Measurements from ENCODE around the gene STXBP6.
"Not testable (repeated sequence)": the region's sequence is repeated elsewhere in the genome, so short reads cannot be mapped to it uniquely, and the experiment has no call there.

Gene STXBP6

DNA sequence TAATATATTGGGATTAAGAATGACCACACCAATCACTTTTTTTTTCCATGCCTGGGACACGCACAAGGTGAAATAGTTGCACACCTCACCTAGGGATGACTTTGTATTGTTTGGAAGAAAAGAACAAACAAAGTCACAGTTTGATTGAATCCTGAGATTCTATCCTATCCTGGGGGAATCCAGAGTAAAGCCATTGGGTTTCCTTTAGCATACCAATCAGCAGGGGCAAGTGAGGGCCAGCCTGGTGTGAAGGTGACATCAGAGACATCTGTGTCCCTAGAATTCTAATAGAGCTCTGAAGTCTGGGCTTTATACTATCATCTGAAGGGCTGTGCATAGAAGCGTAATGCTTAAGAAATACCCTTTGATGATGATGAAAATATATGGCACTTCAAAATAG is 199.9 kb downstream of the STXBP6 start:
- DNase-seq, result no peak

DNA sequence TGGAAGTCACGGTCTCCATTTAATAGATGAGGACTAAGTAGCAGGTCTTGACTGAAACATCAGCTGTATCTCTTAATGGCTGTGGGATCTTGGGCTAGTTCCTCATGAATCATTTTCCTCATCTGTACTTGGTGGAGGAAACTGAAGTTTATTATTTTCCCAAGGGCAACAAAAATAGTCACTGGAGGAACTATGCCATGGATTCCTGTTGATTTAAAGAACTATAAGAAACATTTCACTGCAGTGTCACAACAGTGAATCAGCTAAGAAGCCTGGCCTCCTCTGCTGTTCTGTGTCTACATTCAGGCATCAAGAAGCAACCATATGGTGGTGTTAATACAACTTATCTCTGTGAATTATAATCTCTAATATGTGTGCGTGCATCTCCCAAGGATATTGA is 200.5 kb downstream of the STXBP6 start:
- no peak for DNase-seq

DNA sequence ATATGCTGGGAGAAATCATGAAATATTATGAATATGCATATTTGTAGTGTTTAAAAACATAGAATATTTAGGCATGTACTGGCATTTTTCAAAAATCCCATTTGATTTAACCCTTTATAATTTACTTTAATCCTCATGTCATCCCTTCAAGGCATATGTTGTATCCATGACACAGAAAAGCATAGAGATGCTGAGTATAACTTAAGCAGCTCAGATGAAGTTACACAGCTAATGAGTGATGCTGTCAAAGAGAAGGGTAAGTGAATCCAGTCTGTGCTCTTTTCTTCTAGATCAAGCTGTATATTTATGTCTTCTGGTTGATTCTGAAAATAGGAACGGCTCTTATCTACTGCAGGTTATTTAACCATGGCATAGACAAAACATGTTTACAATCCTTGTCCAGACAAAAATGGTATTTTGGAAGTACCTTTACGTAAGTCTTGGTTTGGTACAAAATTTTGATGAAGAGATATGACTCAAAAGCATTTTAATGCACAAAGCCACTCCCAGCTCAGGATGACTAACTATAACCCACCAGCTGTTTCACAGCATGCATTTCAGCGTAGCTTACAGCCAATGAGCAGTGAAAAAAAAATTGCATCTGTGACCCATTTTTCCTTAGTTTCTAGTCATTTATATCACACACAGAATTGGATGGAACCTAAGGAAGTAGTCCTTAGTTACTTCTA is 201.7 kb downstream of the STXBP6 start:
- no peak for DNase-seq

DNA sequence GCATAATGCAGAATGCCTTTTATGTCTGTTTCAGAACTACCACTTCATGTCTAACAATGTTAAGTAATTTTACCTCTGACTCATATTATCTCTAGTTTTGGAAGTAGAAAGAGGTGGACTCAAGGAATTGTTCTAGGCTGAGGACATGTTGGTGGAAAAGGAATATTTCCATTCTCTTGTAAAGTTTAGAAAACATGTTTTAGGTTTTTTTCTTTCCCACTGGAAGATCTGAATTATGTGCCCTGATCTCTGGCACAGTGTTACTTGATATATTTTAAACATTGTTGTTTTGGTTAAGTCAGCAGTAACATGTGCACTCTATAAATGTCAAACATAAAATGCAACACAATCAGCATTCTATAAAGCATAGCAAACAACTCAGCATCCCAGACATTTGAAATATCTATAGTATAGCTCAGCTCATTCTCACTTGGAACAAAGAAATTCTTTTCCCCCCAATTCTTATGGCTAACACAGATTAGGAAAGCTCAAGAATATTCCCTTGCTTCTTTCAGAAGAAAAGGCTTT is 202.3 kb downstream of the STXBP6 start:
- no peak for DNase-seq

DNA sequence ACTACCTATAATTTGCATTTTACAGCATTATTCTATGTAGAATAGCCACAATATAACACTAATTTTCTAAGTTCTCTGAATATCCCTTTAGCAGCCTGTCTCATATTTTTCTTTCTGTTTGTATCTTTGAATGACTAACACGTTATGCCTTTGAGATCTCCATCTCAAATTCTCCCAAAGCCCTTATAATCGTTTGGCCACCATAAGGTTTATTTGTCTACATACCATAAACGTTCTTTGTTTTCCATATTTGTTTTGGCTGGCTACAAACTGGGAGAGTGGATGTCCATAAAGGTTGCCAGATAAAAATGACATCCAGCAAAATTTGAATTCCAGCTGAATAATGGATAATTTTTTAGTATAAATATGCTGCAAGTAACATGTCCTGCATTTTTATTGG is 203.7 kb downstream of the STXBP6 start:
- DNase-seq, result no peak

DNA sequence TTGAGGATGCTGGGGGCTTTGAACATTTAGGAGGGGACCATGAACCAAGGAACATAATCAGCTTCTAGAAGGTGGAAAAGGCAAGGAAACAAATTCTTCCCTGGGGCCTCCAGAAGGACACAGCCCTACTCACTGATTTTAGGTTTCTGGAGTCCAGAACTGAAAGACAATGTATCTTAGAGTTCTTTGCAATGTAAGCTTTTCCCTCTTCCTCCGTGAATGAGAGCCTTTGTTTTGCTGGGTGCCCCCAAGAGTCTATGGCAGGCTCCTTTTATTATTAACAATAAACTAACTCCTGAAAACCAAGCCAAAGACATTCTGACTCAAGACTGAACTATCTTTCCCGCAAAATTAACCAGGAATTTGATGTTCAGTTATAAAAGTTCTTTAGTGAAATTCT is 204.1 kb downstream of the STXBP6 start:
- no peak for DNase-seq

DNA sequence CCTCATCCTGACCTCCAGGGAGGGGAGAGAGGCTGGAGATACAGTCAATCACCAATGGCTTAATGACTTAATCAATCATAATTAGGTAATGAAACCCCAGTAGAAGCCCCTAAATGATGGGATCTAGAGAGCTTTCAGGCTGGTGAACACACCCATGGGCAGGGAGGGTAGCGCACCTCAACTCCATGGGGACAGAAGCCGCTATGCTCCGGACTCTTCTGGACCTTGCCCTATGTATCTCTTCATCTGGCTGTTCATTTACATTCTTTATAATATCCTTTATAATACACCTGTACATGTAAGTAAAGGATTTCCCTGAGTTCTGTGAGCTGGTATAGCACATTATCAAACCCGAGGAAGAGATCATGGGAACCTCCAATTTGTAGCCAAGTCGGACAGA is 205.9 kb downstream of the STXBP6 start:
- no peak for DNase-seq

DNA sequence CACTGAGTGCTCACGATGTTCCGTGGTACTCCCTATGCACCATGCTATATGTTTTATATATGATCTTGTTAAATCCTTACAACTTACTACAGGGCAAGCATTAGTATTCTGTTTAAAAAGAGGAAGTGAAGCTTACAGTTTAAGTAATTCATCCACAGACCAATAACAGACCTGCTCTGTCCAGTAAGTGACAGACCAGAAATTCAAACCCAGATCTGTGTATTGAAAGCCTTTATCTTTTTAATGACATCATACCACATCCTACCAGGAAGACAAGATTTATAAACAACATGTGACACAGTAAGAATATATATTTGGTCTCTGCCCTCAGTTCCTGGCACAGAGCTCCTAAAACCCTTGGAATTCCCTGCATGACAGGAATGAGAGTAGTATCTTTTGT is 206.5 kb downstream of the STXBP6 start:
- DNase-seq, result peak; percentile 19

DNA sequence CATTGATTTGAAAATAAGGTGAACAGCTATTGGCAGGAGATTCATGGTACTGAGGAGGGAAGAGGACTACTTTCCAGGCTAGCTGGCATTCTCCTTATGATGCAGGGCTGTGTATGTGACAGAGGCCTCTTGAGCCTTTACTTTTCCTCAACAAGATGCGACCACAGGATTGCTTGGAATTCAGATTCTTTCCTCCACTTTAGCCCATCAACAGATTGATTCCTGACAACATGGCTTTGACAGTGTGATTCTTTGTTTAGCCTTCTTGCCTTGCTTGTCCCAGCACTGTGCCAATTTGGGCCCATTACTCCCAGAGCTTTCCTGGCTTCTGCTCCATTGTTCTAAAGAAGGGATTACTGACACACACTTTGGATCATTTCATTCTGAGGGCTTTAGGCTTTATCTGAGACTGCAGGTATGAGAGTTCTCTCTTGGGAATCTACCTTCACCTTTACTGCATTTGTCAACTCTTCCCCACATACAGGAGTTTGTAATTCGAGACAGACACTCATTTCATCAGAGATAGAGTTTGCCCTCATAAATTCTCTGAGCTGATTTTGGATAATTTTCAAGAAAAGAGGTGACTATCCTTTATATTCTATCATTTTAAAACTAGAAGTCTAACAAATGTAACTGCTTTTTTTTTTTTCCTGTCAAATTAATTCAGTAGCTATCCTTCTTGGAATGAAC is 209.6 kb downstream of the STXBP6 start:
- no peak for DNase-seq

DNA sequence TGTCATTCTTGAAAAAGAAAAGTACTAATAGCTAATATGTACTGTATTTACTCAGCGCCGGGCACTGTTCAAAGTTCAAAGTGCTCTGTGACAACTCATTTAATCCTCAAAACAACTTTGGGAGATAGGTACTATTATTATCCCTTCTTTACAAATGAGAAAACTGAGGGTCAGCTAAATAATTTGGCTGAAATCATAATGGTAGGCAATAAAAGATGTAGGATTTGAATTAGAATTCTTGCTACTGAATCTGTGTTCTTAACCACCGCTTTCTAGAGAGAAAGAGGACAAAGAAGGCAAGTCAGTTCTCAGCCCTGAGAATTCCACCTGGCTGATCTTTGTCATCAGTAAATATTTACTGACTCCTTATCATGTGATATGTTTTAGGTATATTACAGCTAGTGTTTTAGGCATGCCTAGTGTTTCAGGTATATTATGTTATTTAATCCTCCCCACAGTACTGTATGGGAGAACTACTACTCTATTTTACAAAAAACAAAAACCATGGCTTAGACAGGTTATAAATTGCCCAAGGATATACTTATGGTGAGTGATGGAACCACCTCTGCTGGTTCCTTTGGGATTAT is 210.2 kb downstream of the STXBP6 start:
- DNase-seq, result no peak

DNA sequence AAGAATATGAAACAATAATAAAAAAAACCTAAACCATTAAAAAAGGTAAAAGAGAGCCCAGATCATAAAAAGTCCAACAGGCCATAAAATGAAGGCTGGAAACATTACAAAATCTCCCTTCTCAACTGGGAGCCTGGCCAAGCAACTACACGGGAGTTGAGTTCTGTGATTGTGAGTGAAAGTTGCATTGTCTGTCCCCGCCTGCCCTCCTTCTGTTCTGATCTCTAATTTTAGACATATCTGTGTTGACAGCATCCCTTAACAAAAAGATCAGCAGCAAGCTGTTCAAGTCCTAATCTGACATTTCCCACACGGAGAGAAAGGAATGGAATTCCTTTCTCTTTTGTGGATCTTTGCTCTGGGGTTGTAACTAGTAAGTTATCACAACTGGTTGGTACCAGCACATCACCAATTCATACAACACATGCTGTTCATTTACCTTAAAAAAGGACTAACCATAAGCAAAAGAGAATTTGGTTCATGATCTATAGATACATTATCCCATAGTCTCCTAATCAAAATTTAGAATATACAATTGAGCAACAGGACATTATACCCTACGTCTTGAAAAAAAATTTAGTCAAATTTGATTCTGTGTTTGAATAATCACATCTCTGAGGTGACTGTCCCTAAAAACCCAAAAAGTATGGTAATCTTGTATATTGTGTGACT is 210.9 kb downstream of the STXBP6 start:
- DNase-seq, result no peak

DNA sequence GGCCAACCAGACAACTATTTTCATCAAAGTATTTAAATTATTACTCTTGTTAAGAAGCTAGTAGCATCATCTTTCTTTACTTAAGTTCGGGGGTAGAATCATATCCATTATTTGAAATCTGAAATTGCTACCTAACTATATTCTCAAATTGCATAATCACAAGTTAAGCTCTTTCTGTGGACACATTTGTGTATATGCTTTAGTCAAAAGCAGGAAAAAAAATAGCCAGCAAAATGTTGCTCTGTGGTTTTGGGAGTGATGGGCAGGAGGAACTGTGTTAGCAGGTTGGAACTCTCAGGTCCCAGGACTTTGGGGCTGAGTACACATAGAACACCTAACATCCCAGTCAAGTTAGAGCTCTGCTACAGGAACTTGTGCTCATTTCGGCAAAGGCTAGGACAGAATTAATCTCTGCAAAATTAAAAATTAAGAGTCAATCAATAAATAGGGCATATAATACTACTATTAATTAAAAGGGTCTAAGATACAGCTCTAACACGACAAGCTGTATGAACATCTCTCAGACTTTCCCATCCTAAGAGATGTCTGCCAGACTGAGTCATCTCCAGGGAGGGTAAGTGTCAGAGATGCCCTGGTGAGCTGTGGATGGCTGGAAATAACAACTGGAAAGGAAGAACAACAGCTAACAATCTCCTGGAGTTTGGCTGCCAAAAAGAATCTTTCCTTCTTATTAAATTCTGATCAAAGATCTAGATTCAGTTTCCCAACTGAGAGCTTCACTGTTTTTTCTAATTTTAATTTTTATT is 212.5 kb downstream of the STXBP6 start:
- DNase-seq, result no peak

DNA sequence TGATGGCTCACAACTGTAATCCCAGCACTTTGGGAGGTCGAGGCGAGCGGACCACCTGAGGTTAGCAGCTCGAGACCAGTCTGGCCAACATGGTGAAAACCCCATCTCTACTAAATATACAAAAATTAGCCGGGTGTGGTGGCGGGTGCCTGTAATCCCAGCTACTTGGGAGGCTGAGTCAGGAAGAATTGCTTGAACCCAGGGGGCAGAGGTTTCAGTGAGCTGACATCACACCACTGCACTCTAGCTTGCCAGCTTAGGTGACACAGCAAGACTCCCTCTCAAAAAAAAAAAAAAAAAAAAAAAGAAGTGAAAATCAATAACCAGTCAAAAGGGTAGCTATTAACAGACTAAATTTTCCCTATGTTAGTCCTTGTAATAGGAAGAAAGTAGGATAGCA is 213.6 kb downstream of the STXBP6 start:
- DNase-seq, result not testable (repeated sequence)

DNA sequence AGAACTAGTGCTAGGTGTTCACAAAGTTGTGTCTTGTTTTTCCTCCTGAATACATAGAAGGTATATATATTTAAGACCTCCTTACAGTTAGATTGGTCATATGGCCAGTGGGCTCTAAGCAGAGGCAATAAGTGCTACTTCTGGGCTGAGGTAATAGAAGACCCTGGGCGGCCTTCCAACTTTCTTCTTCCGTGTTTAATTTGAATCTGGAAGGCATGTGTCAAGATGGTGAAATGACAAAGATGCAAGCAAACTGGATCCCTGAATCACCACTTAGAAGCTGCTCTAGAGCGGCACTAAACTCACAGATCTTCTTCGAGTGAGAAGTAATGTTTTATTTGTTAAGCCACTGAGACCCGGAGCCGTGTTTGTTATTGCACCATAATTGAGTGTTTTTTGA is 215.0 kb downstream of the STXBP6 start:
- DNase-seq, result no peak

DNA sequence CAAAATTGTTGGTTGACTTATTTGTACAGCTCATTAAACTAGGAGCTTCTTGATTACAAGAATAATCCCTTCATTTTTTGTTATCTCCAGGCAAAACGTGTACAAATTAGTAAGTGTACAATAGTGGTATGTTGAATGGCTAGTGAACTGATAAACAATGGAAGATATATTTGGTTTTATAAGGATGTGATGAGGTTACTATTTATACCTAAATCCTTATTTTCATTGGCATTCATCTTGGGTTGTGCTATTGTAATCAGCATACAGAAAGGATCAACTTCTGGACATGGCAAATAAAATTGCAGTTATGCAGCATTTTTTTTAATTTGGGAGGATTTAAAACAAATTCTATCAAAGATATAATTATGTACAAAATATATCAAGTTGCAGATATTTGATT is 216.6 kb downstream of the STXBP6 start:
- no peak for DNase-seq

DNA sequence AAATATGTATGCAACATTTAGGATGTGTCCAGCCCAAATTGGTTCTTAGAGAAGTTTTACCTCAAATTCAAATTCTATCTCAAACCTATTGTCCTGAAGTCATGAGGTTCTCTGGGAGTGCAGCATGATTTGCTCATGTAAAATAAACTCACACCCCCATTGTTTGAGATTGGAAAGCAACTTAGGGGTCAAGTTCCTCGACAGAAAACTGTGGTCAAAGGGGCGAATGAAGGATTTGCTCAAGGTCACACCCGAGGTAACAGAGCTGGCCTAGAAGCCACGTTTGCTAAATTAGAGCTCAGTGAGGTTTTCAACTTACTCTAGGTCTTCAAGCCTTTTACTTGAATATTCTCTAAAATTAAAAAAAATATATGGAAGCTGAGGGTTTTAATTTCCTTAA is 218.3 kb downstream of the STXBP6 start:
- DNase-seq, result no peak

DNA sequence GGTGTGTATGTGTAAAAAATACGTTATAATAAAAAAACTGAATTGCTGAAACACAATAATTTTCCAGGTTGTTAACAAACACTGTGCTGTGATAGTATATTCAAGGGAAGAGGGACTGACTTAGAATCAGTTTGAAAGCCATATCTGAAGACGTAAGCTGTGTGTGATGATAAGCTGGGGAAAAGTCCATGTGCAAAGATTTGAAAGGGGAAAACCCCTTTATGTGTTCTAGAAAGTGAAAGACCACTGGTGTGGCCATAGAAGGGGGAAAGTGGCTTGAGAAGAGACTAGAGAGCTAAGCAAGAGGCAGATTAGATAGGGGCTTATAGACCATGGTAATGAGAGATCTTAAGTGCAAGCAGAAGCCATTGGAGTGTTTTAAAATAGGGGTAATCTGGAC is 220.1 kb downstream of the STXBP6 start:
- no peak for DNase-seq

DNA sequence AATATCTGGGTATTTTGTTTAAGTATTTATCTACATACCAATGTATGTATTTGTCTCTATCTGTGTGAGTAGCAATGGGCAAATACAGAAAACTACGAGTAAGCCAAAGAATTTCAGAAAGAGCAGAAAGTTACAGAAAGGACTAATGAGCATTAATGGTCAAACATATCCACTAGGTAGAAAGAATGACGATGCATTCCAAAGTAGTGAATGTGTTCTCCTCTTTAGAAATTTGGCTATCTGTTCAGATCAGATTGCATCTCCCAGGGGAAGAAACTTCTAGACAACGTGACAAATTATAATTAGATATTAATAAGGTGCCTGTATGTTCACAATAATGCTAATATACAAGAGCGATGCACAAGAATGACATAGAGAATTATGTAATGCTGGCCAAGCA is 221.5 kb downstream of the STXBP6 start:
- no peak for DNase-seq

DNA sequence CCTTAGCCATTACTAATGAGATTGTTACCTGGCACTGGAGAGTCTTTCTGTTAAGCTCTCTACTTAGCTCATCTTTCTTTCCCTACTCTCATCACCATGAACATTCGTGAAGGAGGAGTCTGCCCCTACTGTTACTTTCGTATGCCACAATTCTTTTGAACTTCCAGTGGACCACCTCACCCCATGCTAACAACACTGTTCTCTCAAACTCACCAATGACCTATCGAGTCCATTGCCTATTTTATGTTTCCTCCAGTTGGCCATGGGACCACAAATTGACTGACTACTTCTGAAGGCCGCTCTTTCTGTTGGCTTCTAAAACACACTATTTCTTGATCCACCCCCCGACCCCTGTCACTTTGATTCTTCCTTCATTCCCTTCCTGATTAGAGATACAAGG is 223.6 kb downstream of the STXBP6 start:
- DNase-seq, result no peak

DNA sequence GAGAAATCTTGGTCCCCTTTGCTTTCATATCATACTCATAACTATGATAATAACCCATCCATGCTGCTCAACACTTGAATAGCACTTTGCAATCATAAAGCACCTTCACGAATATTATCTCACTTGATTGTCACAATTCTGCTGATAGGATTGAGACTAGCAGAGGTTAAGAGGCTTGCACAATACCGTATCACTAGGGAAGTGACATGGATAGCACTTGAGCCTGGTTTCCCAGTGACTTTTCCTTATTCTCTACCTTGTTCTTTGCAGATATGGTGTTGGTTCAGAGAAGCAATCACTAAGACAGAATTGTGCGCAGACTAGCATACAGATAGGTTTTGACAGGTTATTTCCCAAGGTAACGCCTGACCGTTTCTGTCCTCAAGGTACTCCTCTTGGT is 229.3 kb downstream of the STXBP6 start:
- no peak for DNase-seq

DNA sequence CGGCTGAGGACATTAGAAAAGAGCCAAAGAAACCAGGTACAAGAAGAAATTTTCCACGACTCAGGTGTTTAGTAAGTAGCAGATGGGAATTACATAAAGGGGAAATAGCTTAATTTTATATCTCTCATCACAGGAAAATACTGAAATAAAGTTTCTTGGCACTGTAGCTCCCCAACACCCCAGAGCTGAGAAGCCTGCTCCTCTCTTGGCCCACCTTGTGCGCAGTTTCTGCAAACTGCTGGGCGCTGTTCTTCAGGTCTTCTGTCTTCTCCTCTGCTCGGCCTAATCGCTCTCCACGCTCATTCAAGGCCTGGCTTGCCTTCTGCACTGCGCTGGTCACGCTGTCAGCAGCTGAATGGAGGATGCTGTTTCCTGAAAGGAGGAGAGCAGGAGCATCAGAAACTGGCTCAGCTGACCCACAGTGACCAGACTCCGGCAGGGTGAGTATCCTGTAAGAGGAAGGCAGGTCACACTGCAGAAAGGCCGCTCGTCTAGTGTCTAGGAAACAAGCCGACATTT is 231.1 kb downstream of the STXBP6 start:
- no peak for DNase-seq

DNA sequence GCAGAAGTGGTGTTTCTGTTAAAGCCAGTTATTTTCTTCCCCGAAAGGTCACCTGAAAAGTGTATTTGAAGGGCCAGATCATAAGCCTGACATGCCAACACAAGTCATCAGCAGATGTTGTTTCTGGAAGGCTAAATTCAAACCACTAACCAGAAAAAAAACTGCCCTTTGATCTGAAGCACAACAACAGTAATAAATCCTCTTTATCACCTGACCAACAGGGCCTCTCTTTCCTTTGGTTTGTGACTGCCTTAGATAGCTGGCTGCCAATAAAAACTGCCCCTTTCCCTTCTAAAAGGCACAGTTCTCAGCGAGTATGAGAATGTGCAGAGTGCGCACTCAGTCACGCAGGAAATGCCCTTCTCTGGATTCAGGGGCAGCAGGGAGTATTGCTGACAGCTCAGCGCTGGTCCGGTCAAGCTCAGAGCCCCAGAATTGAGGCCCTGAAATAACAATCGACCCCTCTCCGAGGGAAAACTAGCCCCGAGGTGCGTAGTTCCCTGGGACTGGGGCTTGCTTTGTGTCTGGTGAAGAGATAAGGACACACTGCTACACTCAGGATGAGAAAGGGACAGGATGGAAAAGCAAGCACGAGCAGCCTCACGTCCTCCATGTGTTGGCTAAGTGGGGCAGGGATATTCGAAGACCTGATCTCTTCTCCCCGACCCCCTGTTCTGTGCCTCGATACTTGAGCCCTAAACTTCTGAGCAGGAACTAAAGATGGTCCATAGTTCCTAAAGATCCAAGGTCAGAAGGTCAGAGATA is 231.7 kb downstream of the STXBP6 start:
- DNase-seq, result no peak

All from inflammatory macrophage treated with lipopolysaccharide for 4 hours (primary cell).